ENCODE measurements around the gene PPP2R2B. TPM values are rescaled to one million over a fixed set of nuclear protein-coding genes. Genes with fewer than 3 reads are reported as not detected.
"Not testable (repeated sequence)": the region's sequence is repeated elsewhere in the genome, so short reads cannot be mapped to it uniquely, and the experiment has no call there.

The PPP2R2B gene
- total RNA-seq, 4 donors from 2014 or later, result 1.2 to 4.0 (median 2.1) TPM

- TF ChIP-seq POLR2AphosphoS5 (IDR thresholded peaks at IDR 0.05) (no peak), EP300 (IDR thresholded peaks at IDR 0.05) (no peak)
- Histone ChIP-seq H3K4me3 (no peak overlapping the region), H3K4me1 (no peaks in the 10 kb centered on the region), H3K36me3 (no peaks in the 10 kb centered on the region), H3K9me3 (peaks cover 0 to 15% (median 4%) of the 10 kb centered on the region in 4 donors), H3K27me3 (no peaks in the 10 kb centered on the region), H3K27ac (replicated peaks in 1 of 4) (no peak overlapping the region)
- DNase-seq (ENCODE audit: extremely low spot score), result no peak
- intact Hi-C loops (cut with DNase I), result no loop called here
- 79% methylated on average over 10 of the region's 10 CpGs for WGBS
Measured at GRCh38 chr5:146620031-146620668, 258.4 kb downstream of the PPP2R2B start.

DNA sequence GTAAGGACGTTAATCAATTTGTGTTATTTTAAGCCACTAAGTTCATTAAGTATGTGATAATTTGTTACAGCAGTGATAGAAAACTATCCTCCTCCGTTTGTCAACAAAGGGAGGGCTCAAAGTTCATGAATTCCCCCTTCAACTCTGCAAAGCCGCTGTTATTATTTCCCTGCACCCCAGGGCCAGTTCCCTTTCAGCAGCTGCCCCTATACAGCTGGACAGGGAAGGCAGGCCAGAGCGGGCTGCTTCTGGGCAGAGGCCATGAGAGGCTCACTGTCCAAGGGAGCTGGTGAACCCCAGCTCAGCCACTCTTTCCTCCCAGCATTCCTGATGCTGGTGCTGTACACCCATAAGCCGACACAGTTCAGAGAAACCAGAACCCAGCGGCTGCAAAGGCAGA is 260.1 kb downstream of the PPP2R2B start:
- H3K36me3 ChIP-seq, result no peaks in the 10 kb centered on the region
- H3K4me1 ChIP-seq, result no peaks in the 10 kb centered on the region
- no peak for TF ChIP-seq POLR2AphosphoS5 (IDR thresholded peaks at IDR 0.05)
- TF ChIP-seq EP300 (IDR thresholded peaks at IDR 0.05), result no peak
- TF ChIP-seq, protein P1, sequence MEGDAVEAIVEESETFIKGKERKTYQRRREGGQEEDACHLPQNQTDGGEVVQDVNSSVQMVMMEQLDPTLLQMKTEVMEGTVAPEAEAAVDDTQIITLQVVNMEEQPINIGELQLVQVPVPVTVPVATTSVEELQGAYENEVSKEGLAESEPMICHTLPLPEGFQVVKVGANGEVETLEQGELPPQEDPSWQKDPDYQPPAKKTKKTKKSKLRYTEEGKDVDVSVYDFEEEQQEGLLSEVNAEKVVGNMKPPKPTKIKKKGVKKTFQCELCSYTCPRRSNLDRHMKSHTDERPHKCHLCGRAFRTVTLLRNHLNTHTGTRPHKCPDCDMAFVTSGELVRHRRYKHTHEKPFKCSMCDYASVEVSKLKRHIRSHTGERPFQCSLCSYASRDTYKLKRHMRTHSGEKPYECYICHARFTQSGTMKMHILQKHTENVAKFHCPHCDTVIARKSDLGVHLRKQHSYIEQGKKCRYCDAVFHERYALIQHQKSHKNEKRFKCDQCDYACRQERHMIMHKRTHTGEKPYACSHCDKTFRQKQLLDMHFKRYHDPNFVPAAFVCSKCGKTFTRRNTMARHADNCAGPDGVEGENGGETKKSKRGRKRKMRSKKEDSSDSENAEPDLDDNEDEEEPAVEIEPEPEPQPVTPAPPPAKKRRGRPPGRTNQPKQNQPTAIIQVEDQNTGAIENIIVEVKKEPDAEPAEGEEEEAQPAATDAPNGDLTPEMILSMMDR (IDR thresholded peaks at IDR 0.05), result no peak
- TF ChIP-seq POLR2A (IDR thresholded peaks at IDR 0.05; ENCODE audit: low read depth), result no peak
- H3K27ac ChIP-seq (replicated peaks in 1 of 4), result no peak overlapping the region
- no peaks in the 10 kb centered on the region for H3K27me3 ChIP-seq
- intact Hi-C loops (cut with DNase I), result no loop called here
- WGBS, result 72% methylated on average over 4 of the region's 6 CpGs
- no peak overlapping the region for H3K4me3 ChIP-seq
- DNase-seq (ENCODE audit: extremely low spot score), result no peak
- H3K9me3 ChIP-seq, result peaks cover 0 to 15% (median 4%) of the 10 kb centered on the region in 4 donors

- WGBS, result 13% methylated on average over 3 of the region's 17 CpGs
- not testable (repeated sequence) for H3K4me3 ChIP-seq
Measured at GRCh38 chr5:146609731-146610130, 268.8 kb downstream of the PPP2R2B start.

GRCh38 chr5:146607659-146608332 is 270.8 kb downstream of the PPP2R2B start:
- DNase-seq (ENCODE audit: extremely low spot score), result no peak
- intact Hi-C loops (cut with DNase I), result no loop called here
- TF ChIP-seq, protein P1 (IDR thresholded peaks at IDR 0.05), result no peak
- TF ChIP-seq POLR2A (IDR thresholded peaks at IDR 0.05; ENCODE audit: low read depth), result no peak
- no peak for TF ChIP-seq POLR2AphosphoS5 (IDR thresholded peaks at IDR 0.05)
- TF ChIP-seq EP300 (IDR thresholded peaks at IDR 0.05), result no peak

More at GRCh38 chr5:146609731-146610130, 268.8 kb downstream of the PPP2R2B start:
- intact Hi-C loops (cut with DNase I); H3K27ac ChIP-seq (replicated peaks in 1 of 4); H3K27me3 ChIP-seq; H3K9me3 ChIP-seq; H3K4me1 ChIP-seq; H3K36me3 ChIP-seq; DNase-seq (ENCODE audit: extremely low spot score): not testable (repeated sequence)

GRCh38 chr5:146606893-146607292 is 271.7 kb downstream of the PPP2R2B start:
- H3K27ac ChIP-seq (replicated peaks in 1 of 4), result no peak overlapping the region
- DNase-seq (ENCODE audit: extremely low spot score), result no peak
- H3K4me1 ChIP-seq, result no peaks in the 10 kb centered on the region
- no peaks in the 10 kb centered on the region for H3K36me3 ChIP-seq
- 90% methylated on average over 11 of the region's 11 CpGs for WGBS
- intact Hi-C loops (cut with DNase I), result no loop called here
- H3K4me3 ChIP-seq, result no peak overlapping the region
- H3K27me3 ChIP-seq, result no peaks in the 10 kb centered on the region
- TF ChIP-seq, protein P1 (IDR thresholded peaks at IDR 0.05), result no peak
- TF ChIP-seq POLR2AphosphoS5 (IDR thresholded peaks at IDR 0.05), result no peak
- TF ChIP-seq POLR2A (IDR thresholded peaks at IDR 0.05; ENCODE audit: low read depth), result no peak
- no peak for TF ChIP-seq EP300 (IDR thresholded peaks at IDR 0.05)
- H3K9me3 ChIP-seq, result no peaks in the 10 kb centered on the region

More at GRCh38 chr5:146607659-146608332, 270.8 kb downstream of the PPP2R2B start:
- H3K27ac ChIP-seq (replicated peaks in 1 of 4), result no peak overlapping the region
- no peaks in the 10 kb centered on the region for H3K36me3 ChIP-seq
- H3K9me3 ChIP-seq, result no peaks in the 10 kb centered on the region
- no peaks in the 10 kb centered on the region for H3K27me3 ChIP-seq
- H3K4me3 ChIP-seq, result no peak overlapping the region
- no peaks in the 10 kb centered on the region for H3K4me1 ChIP-seq

All from esophagus muscularis mucosa (tissue), 4 donors.